ENCODE measurements around the gene DNER. TPM values are rescaled to one million over a fixed set of nuclear protein-coding genes. Genes with fewer than 3 reads are reported as not detected.

DNER gene
- total RNA-seq, 3 donors from 2014 or later (not counting 1 experiment from before 2014, with no cell fraction given) = not detected

GRCh38 chr2:229578052-229578846, 136.1 kb downstream of the DNER start:
- Histone ChIP-seq H3K36me3 (ENCODE audit: control insufficient read depth, insufficient read depth, low read length) (no peaks in the 10 kb centered on the region), H3K27me3 (ENCODE audit: control insufficient read depth, insufficient read depth, low read length) (peaks cover 5% of the 10 kb centered on the region), H3K27ac (ENCODE audit: low read length) (no peak overlapping the region), H3K4me3 (ENCODE audit: low read length) (no peak overlapping the region), H3K9me3 (ENCODE audit: control insufficient read depth, insufficient read depth, low read length) (no peaks in the 10 kb centered on the region), H3K4me1 (ENCODE audit: control insufficient read depth, insufficient read depth, low read length) (no peaks in the 10 kb centered on the region)
- H3K4me3 Mint-ChIP-seq = no peak overlapping the region
- no peak for TF ChIP-seq CTCF (IDR thresholded peaks at IDR 0.05)
- no peaks in the 10 kb centered on the region for H3K4me1 Mint-ChIP-seq
- H3K27ac Mint-ChIP-seq = no peak overlapping the region
- no peaks in the 10 kb centered on the region for H3K36me3 Mint-ChIP-seq
- intact Hi-C loops (cut with micrococcal nuclease) = no loop called here
- ATAC-seq (no peak), DNase-seq (no peak)
- peaks cover 13 to 40% of the 10 kb centered on the region in 2 donors for H3K27me3 Mint-ChIP-seq (ENCODE audit: low read depth in 2 of 2)
- 76% methylated on average over 8 of the region's 8 CpGs for WGBS (ENCODE audit: insufficient coverage)
- H3K9me3 Mint-ChIP-seq = no peaks in the 10 kb centered on the region

- Mint-ChIP-seq H3K27me3 (ENCODE audit: low read depth in 2 of 2) (peaks cover 8 to 33% of the 10 kb centered on the region in 2 donors), H3K9me3 (no peaks in the 10 kb centered on the region), H3K4me3 (no peak overlapping the region), H3K27ac (no peak overlapping the region), H3K4me1 (no peaks in the 10 kb centered on the region), H3K36me3 (no peaks in the 10 kb centered on the region)
- DNase-seq (no peak), ATAC-seq (no peak)
- Histone ChIP-seq H3K4me1 (ENCODE audit: control insufficient read depth, insufficient read depth, low read length) (no peaks in the 10 kb centered on the region), H3K4me3 (ENCODE audit: low read length) (no peak overlapping the region), H3K36me3 (ENCODE audit: control insufficient read depth, insufficient read depth, low read length) (no peaks in the 10 kb centered on the region), H3K27me3 (ENCODE audit: control insufficient read depth, insufficient read depth, low read length) (peaks cover 5% of the 10 kb centered on the region), H3K9me3 (ENCODE audit: control insufficient read depth, insufficient read depth, low read length) (no peaks in the 10 kb centered on the region), H3K27ac (ENCODE audit: low read length) (no peak overlapping the region)
- intact Hi-C loops (cut with micrococcal nuclease) = no loop called here
- 80% methylated on average over 3 of the region's 4 CpGs for WGBS (ENCODE audit: insufficient coverage)
- TF ChIP-seq CTCF (IDR thresholded peaks at IDR 0.05) = no peak
These were observed 138.6 kb downstream of the DNER start for GRCh38 chr2:229575569-229576315.

GRCh38 chr2:229572507-229573271, 141.7 kb downstream of the DNER start:
- Mint-ChIP-seq H3K4me1 (no peaks in the 10 kb centered on the region), H3K4me3 (no peak overlapping the region), H3K27me3 (ENCODE audit: low read depth in 2 of 2) (peaks cover 4 to 18% of the 10 kb centered on the region in 2 donors), H3K9me3 (no peaks in the 10 kb centered on the region), H3K27ac (no peak overlapping the region), H3K36me3 (no peaks in the 10 kb centered on the region)
- H3K27ac ChIP-seq (ENCODE audit: low read length) = no peak overlapping the region
- no peaks in the 10 kb centered on the region for H3K4me1 ChIP-seq (ENCODE audit: control insufficient read depth, insufficient read depth, low read length)
- no peaks in the 10 kb centered on the region for H3K9me3 ChIP-seq (ENCODE audit: control insufficient read depth, insufficient read depth, low read length)
- no peak for TF ChIP-seq CTCF (IDR thresholded peaks at IDR 0.05)
- H3K4me3 ChIP-seq (ENCODE audit: low read length) = no peak overlapping the region
- no peak for DNase-seq
- H3K36me3 ChIP-seq (ENCODE audit: control insufficient read depth, insufficient read depth, low read length) = no peaks in the 10 kb centered on the region
- intact Hi-C loops (cut with micrococcal nuclease) = no loop called here
- ATAC-seq = no peak
- peaks cover 5% of the 10 kb centered on the region for H3K27me3 ChIP-seq (ENCODE audit: control insufficient read depth, insufficient read depth, low read length)
- 83% methylated on average over 4 of the region's 5 CpGs for WGBS (ENCODE audit: insufficient coverage)

Data from natural killer cell (primary cell).